SH-SY5Y (cell line): ENCODE data around the gene PMEPA1.

Experiments used
- GATA2 ChIP-seq: IDR thresholded peaks from 2 replicates; pipeline ENCODE4 v1.6.1; 2011; ENCODE audit warnings: mild to moderate bottlenecking, low read depth, low read length
- GATA3 ChIP-seq: IDR thresholded peaks from 2 replicates; pipeline ENCODE4 v1.6.1; 2011; ENCODE audit warnings: low read depth, mild to moderate bottlenecking, low read length, moderate library complexity

- TF ChIP-seq GATA3 (no peak), GATA2 (no peak)
Observed at GRCh38 chr20:57683881-57684807, 25.7 kb downstream of the PMEPA1 start.
